K562 (cell line): Measurements from ENCODE around the gene FASTKD2. TPM values are rescaled to one million over a fixed set of nuclear protein-coding genes. Genes with fewer than 3 reads are reported as not detected.

Source experiments
- ATAC-seq: fragments of 200-7000 bp; cut with Tn5 transposase; 3 replicates; pipeline ENCODE4 v1.9.1; 2020; ENCODE audit warnings: moderate library complexity
- BruUV-seq: library from RNA; stranded (reverse); fragments of 400-500 nt; replicated peaks from 2 replicates; lab custom pipeline; 2021; lab: Mats Ljungman, UMichigan
- CTCF ChIA-PET: fragments of 300-600 bp; formaldehyde crosslinking; extraction: SDS; loops from one replicate; lab custom pipeline; 2021; ENCODE audit warnings: low intra/inter-chr PET ratio; lab: Yijun Ruan, JAX
- POLR2A ChIA-PET: fragments of 300-600, 350-650 bp; sonication (Branson Sonifier 250); formaldehyde crosslinking; extraction: SDS; loops from one replicate; lab custom pipeline; 2021; ENCODE audit warnings: antibody characterized with exemption, inconsistent platforms; lab: Yijun Ruan, JAX
- DNase-seq, 4 experiments: peaks; one replicate each; pipeline versions ENCODE4 v3.0.0 to v3.0.0-alpha.2; 2011 to 2018; ENCODE audit warnings: low spot score in 3 of 4, mixed read lengths in 3 of 4; ENCODE audit errors: extremely low read depth in 1 of 4
- FAIRE-seq: peaks from 2 replicates; lab custom pipeline; 2011; peaks lifted over from hg19 to GRCh38; lab: Jason Lieb, UNC
- H2AFZ ChIP-seq: 2 replicates; pipeline ENCODE4 v1.6.0; 2011; ENCODE audit warnings: low read depth, low read length, control low read depth, inconsistent platforms
- H3K27ac ChIP-seq: fragments of 200-600 bp; 3 replicates; pipeline ENCODE4 v1.8.0; 2011; ENCODE audit warnings: low read depth, mild to moderate bottlenecking, control low read depth, inconsistent platforms, low read length, moderate library complexity, mixed read lengths; ENCODE audit errors: extremely low read depth
- H3K27me3 ChIP-seq, 2 experiments: fragments of 300-600 bp in 1 of 2; 2 replicates in 1 of 2; 3 replicates in 1 of 2; pipeline versions ENCODE4 v1.6.0 to v1.8.0; 2011; ENCODE audit warnings: inconsistent platforms in 2 of 2, low read length in 2 of 2, mild to moderate bottlenecking in 1 of 2, mixed read lengths in 1 of 2, moderate library complexity in 1 of 2; ENCODE audit not compliant: control insufficient read depth in 2 of 2, insufficient read depth in 2 of 2
- H3K36me3 ChIP-seq: fragments of 300-600 bp; 3 replicates; pipeline ENCODE4 v1.8.0; 2011; ENCODE audit warnings: mild to moderate bottlenecking, low read length, inconsistent platforms; ENCODE audit not compliant: control insufficient read depth, insufficient read depth
- H3K4me1 ChIP-seq, 2 experiments: fragments of 200-600 bp in 1 of 2; replicated peaks in 1 of 2; 2 replicates in 1 of 2; 3 replicates in 1 of 2; pipeline versions ENCODE4 v1.5.1 to v1.8.0; 2011; ENCODE audit warnings: inconsistent platforms in 2 of 2, low read length in 2 of 2, mild to moderate bottlenecking in 1 of 2, mixed read lengths in 1 of 2, moderate library complexity in 1 of 2; ENCODE audit not compliant: control insufficient read depth in 2 of 2, insufficient read depth in 2 of 2
- H3K4me2 ChIP-seq: 2 replicates; pipeline ENCODE4 v1.6.1; 2011; ENCODE audit warnings: low read length, control low read depth, inconsistent platforms, mixed read lengths; ENCODE audit not compliant: insufficient read depth
- H3K4me3 ChIP-seq: fragments of 200-600 bp; sonication (generic), shearing (Covaris generic); 2 replicates; pipeline ENCODE4 v1.5.1; 2016; ENCODE audit warnings: control low read depth, inconsistent platforms
- H3K79me2 ChIP-seq: fragments of 200-600 bp; 3 replicates; pipeline ENCODE4 v1.8.0; 2011; ENCODE audit warnings: low read length, inconsistent platforms; ENCODE audit not compliant: control insufficient read depth, insufficient read depth
- H3K9ac ChIP-seq, 2 experiments: 2 replicates each; pipeline versions ENCODE4 v1.6.0 to v1.6.1; 2011; ENCODE audit warnings: low read depth in 2 of 2, low read length in 2 of 2, control low read depth in 1 of 2, inconsistent platforms in 1 of 2, mild to moderate bottlenecking in 1 of 2, mixed read lengths in 1 of 2; ENCODE audit not compliant: insufficient read depth in 1 of 2
- H3K9me1 ChIP-seq: one replicate; pipeline ENCODE4 v1.6.0; 2011; ENCODE audit warnings: inconsistent platforms, mild to moderate bottlenecking, low read length, moderate library complexity; ENCODE audit not compliant: control insufficient read depth, insufficient read depth
- H3K9me3 ChIP-seq: replicated peaks from 2 replicates; pipeline ENCODE4 v1.5.1; 2011; ENCODE audit warnings: low read depth, low read length, inconsistent platforms; ENCODE audit not compliant: control insufficient read depth, insufficient read depth
- H4K20me1 ChIP-seq: replicated peaks from 2 replicates; pipeline ENCODE4 v1.6.1; 2011; ENCODE audit warnings: low read length, inconsistent platforms, mixed read lengths; ENCODE audit not compliant: control insufficient read depth, insufficient read depth
- ASH1L ChIP-seq: fragments of 450-650 bp; IDR thresholded peaks from 2 replicates; pipeline ENCODE4 v1.6.1; 2018; ENCODE audit warnings: borderline replicate concordance, mild to moderate bottlenecking, low read depth; ENCODE audit not compliant: partially characterized antibody
- ATF7 ChIP-seq: fragments of 450-650 bp; IDR thresholded peaks from 2 replicates; pipeline ENCODE4 v1.7.1; 2014; ENCODE audit warnings: mild to moderate bottlenecking, moderate library complexity
- CBFA2T3 ChIP-seq: fragments of 450-650 bp; IDR thresholded peaks from 2 replicates; pipeline ENCODE4 v1.6.1; 2017
- CC2D1A ChIP-seq: fragments of 450-650 bp; IDR thresholded peaks from 2 replicates; pipeline ENCODE4 v1.6.1; 2017; ENCODE audit warnings: mild to moderate bottlenecking
- CCAR2 ChIP-seq: fragments of 200-400 bp; formaldehyde crosslinking; IDR thresholded peaks from 2 replicates; pipeline ENCODE4 v1.6.1; 2017; ENCODE audit warnings: mild to moderate bottlenecking, low read depth, low read length
- CEBPZ ChIP-seq: fragments of 150-350 bp; IDR thresholded peaks from 2 replicates; pipeline ENCODE4 v1.6.1; 2014; ENCODE audit warnings: low read depth, mild to moderate bottlenecking, low read length, borderline replicate concordance
- SMC3 ChIP-seq: conservative IDR thresholded peaks from 2 replicates; pipeline ENCODE4 v1.6.1; 2011; ENCODE audit warnings: low read depth, low read length, improper control_type of control experiment; ENCODE audit not compliant: insufficient read depth
- STAG1 ChIP-seq: sonication (generic); formaldehyde crosslinking; IDR thresholded peaks from 2 replicates; pipeline ENCODE4 v1.5.0; 2020; ENCODE audit warnings: missing genetic modification reagents, borderline replicate concordance
- ZBTB26 ChIP-seq: fragments of 450-650 bp; formaldehyde crosslinking; IDR thresholded peaks from 2 replicates; pipeline ENCODE4 v1.4.0; 2022; ENCODE audit warnings: missing genetic modification characterization
- WGBS: fragments of 100-300 bp; shearing (Covaris generic); methylation state at CpG from one replicate; pipeline ENCODE4 v1.1.6; 2016; ENCODE audit warnings: low coverage, mixed read lengths; ENCODE audit not compliant: insufficient coverage; ENCODE audit errors: missing lambda C conversion rate; 5-methylcytosine and 5-hydroxymethylcytosine counted together
- in situ Hi-C: fragments of 300-500 bp; cut with MboI; formaldehyde crosslinking; loops from 4 replicates; pipeline ENCODE4 v1.15.0; 2018; ENCODE audit warnings: inconsistent platforms, mixed read lengths
- intact Hi-C: fragments of 100-400 bp; cut with micrococcal nuclease; formaldehyde crosslinking; loops from 2 replicates; pipeline ENCODE4 v1.14.2; 2022
- polyA plus RNA-seq, 8 experiments: library from polyadenylated mRNA; depleted of rRNA in 4 of 8; stranded (reverse) in 5 of 8; unstranded in 3 of 8; fragments of >200 nt; fragmentation: Nextera tagmentation in 2 of 8; fragmentation: Illumina TruSeq in 1 of 8; extraction: Ambion mirVana in 2 of 8; extraction: Trizol in 1 of 8; gene quantifications; 2 replicates each; pipeline versions ENCODE4 v1.2.1 to v1.2.3, GENCODE V29; 2011 to 2014; ENCODE audit warnings: inconsistent platforms in 1 of 8, missing spikeins in 1 of 8
- total RNA-seq, 7 experiments: library from RNA; depleted of rRNA in 6 of 7; stranded (reverse); fragments of >200 nt in 6 of 7; fragmentation: Illumina TruSeq in 2 of 7; extraction: Trizol in 2 of 7; gene quantifications; 2 replicates each; pipeline versions ENCODE4 v1.2.1 to v1.2.3, GENCODE V29; 2011 to 2021; ENCODE audit warnings: low replicate concordance in 1 of 7

Gene FASTKD2
- total and polyA plus RNA-seq, 9 of the 15 experiments (the other 6 are each of a cell fraction or from before 2014, with no cell fraction given), result 20.8 to 90.6 (median 39.1) TPM

- Histone ChIP-seq H2AFZ (no peak overlapping the region), H3K27ac (no peak overlapping the region), H3K27me3 (no peaks in the 10 kb centered on the region), H4K20me1 (no peaks in the 10 kb centered on the region), H3K9ac (no peak overlapping the region), H3K36me3 (no peaks in the 10 kb centered on the region), H3K79me2 (no peaks in the 10 kb centered on the region), H3K4me3 (no peak overlapping the region), H3K9me1 (no peaks in the 10 kb centered on the region), H3K4me1 (no peaks in the 10 kb centered on the region), H3K9me3 (no peaks in the 10 kb centered on the region), H3K4me2 (no peak overlapping the region)
- POLR2A ChIA-PET, result no interaction called here
- BruUV-seq, result no TSS peak
- DNase-seq (peak; percentile 26 to 61 (median 28)), FAIRE-seq (peak; percentile 75), ATAC-seq (peak; percentile 80)
- intact Hi-C loops (loop anchor here (1.0 to 10.0 kb wide), 4 partner anchors 187 to 934 kb away; no protein-coding TSS in a partner anchor), in situ Hi-C loops (no loop called here)
- CTCF ChIA-PET, result interaction anchor here (2.9 kb wide), 1 partner anchor 674 kb away, joined by 16 read pairs; no protein-coding TSS in a partner anchor
- 40% methylated on average over 11 of the region's 12 CpGs for WGBS
- TF ChIP-seq ZBTB26 (CRISPR knock-in tag), result no peak
- TF ChIP-seq STAG1, result peak; percentile 38; the same call in 1 of the 2 replicates
- no peak for TF ChIP-seq ASH1L
- no peak for TF ChIP-seq CEBPZ
- no peak for TF ChIP-seq CC2D1A
- no peak for TF ChIP-seq CCAR2
- TF ChIP-seq ATF7, result no peak
- TF ChIP-seq SMC3, result peak; percentile 26; the same call in 1 of the 2 replicates
- TF ChIP-seq CBFA2T3, result no peak
These were observed 35.4 kb downstream of the FASTKD2 start for GRCh38 chr2:206800506-206801417.
